T-helper 1 cell treated with Interleukin-12 subunit alpha and Interleukin-12 subunit beta and Interleukin-4 antibody, amounts not matched to agents 30 μg/mL and 1 μg/mL, for 36 hours (primary cell): ENCODE measurements around the gene ST8SIA6.
"Not testable (repeated sequence)": the region's sequence is repeated elsewhere in the genome, so short reads cannot be mapped to it uniquely, and the experiment has no call there.

ENCODE experiments used
- H3K27ac Mint-ChIP-seq: one replicate; pipeline ENCODE4 v1.8.0; 2021; ENCODE audit warnings: mild to moderate bottlenecking, mixed read lengths
- H3K27me3 Mint-ChIP-seq: one replicate; pipeline ENCODE4 v1.8.0; 2021; ENCODE audit warnings: low read depth, mixed read lengths
- H3K36me3 Mint-ChIP-seq: one replicate; pipeline ENCODE4 v1.8.0; 2021; ENCODE audit warnings: low read depth, mixed read lengths
- H3K4me1 Mint-ChIP-seq: one replicate; pipeline ENCODE4 v1.8.0; 2021; ENCODE audit warnings: low read depth, mixed read lengths
- H3K4me3 Mint-ChIP-seq: one replicate; pipeline ENCODE4 v1.8.0; 2021; ENCODE audit warnings: mild to moderate bottlenecking, moderate library complexity, mixed read lengths
- H3K9me3 Mint-ChIP-seq: one replicate; pipeline ENCODE4 v1.8.0; 2021; ENCODE audit warnings: mixed read lengths

The ST8SIA6 gene

DNA sequence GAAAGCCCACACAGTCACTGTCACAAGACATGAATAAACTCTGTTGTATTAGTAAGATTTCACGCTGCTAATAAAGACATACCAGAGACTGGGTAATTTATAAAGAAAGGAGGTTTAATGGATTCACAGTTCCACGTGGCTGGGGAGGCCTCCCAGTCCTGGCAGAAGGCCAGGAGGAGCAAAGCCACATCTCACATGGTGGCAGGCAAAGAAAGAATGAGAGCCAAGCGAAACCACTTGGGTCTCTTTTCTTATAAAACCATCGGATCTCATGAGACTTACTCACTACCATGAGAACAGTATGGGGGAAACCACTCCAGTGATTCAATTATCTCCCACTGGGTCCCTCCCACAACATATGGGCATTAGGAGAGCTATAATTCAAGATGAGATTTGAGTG is 110.2 kb downstream of the ST8SIA6 start:
- Mint-ChIP-seq H3K4me3 (no peak overlapping the region), H3K36me3 (no peaks in the 10 kb centered on the region), H3K27me3 (no peaks in the 10 kb centered on the region), H3K4me1 (no peaks in the 10 kb centered on the region), H3K27ac (no peak overlapping the region), H3K9me3 (peaks cover 9% of the 10 kb centered on the region)

DNA sequence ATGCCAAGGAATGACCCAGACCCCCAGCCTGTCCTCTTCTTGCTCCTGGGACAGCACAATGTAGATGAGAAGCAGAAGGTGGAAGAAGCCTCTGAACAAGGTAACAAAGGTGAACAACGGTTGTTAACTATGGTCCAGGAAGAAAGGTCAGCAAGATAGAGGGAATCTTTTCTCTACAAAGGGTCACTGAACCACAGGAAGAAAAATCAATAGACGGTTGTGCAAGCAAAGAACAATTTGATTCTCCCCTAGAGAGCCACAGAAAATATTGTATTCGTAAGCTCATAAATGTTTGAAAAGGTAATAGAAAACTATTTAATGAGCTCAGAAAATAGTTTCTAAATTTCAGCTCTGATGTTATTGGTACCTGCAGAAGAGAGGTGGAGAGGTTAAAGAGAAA is 111.3 kb downstream of the ST8SIA6 start:
- H3K4me1 Mint-ChIP-seq, result no peaks in the 10 kb centered on the region
- H3K27me3 Mint-ChIP-seq, result no peaks in the 10 kb centered on the region
- no peaks in the 10 kb centered on the region for H3K36me3 Mint-ChIP-seq
- H3K4me3 Mint-ChIP-seq, result no peak overlapping the region
- H3K9me3 Mint-ChIP-seq, result peaks cover 9% of the 10 kb centered on the region
- H3K27ac Mint-ChIP-seq, result no peak overlapping the region

GRCh38 chr10:17340144-17340829 is 114.1 kb downstream of the ST8SIA6 start:
- Mint-ChIP-seq H3K36me3 (no peaks in the 10 kb centered on the region), H3K4me3 (no peak overlapping the region), H3K27me3 (no peaks in the 10 kb centered on the region), H3K4me1 (no peaks in the 10 kb centered on the region), H3K9me3 (peaks cover 9% of the 10 kb centered on the region), H3K27ac (no peak overlapping the region)

DNA sequence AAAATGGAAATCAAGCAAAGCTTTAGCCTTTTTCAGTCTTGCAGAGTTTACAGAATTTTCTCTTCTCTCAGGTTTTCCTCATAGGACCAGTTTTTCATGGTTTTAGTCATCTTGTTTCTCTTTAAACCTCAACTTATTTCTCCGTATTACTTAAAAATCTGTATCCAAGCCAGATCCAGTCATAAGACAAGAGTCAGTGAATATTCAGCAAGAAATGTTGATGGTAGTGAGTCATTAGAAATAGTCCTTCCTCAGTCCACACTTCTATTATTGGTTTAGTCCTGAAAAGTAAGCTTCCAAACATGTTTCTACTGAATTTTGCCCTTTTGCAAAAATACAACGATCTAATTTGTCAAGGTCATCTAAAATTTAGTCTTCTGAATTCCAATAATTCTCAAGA is 119.3 kb downstream of the ST8SIA6 start:
- no peaks in the 10 kb centered on the region for H3K4me1 Mint-ChIP-seq
- H3K9me3 Mint-ChIP-seq, result peaks cover 3% of the 10 kb centered on the region

GRCh38 chr10:17330501-17330900 is 123.9 kb downstream of the ST8SIA6 start:
- no peaks in the 10 kb centered on the region for H3K4me1 Mint-ChIP-seq
- H3K9me3 Mint-ChIP-seq, result no peaks in the 10 kb centered on the region
- no peak overlapping the region for H3K27ac Mint-ChIP-seq

More for the DNA sequence above, 119.3 kb downstream of the ST8SIA6 start:
- Mint-ChIP-seq H3K27me3 (peaks cover 4% of the 10 kb centered on the region), H3K4me3 (no peak overlapping the region), H3K27ac (no peak overlapping the region), H3K36me3 (no peaks in the 10 kb centered on the region)

GRCh38 chr10:17326377-17326776 is 128.0 kb downstream of the ST8SIA6 start:
- H3K4me3 Mint-ChIP-seq, result no peak overlapping the region
- H3K27ac Mint-ChIP-seq, result no peak overlapping the region
- H3K9me3 Mint-ChIP-seq, result no peaks in the 10 kb centered on the region
- no peaks in the 10 kb centered on the region for H3K4me1 Mint-ChIP-seq
- H3K27me3 Mint-ChIP-seq, result no peaks in the 10 kb centered on the region
- H3K36me3 Mint-ChIP-seq, result no peaks in the 10 kb centered on the region

More at GRCh38 chr10:17330501-17330900, 123.9 kb downstream of the ST8SIA6 start:
- Mint-ChIP-seq H3K36me3 (no peaks in the 10 kb centered on the region), H3K27me3 (peaks cover 4% of the 10 kb centered on the region), H3K4me3 (no peak overlapping the region)

- not testable (repeated sequence) for H3K4me3 Mint-ChIP-seq, H3K9me3 Mint-ChIP-seq, H3K27me3 Mint-ChIP-seq, H3K4me1 Mint-ChIP-seq, H3K27ac Mint-ChIP-seq, H3K36me3 Mint-ChIP-seq
Measured at GRCh38 chr10:17321957-17322356, 132.4 kb downstream of the ST8SIA6 start.

DNA sequence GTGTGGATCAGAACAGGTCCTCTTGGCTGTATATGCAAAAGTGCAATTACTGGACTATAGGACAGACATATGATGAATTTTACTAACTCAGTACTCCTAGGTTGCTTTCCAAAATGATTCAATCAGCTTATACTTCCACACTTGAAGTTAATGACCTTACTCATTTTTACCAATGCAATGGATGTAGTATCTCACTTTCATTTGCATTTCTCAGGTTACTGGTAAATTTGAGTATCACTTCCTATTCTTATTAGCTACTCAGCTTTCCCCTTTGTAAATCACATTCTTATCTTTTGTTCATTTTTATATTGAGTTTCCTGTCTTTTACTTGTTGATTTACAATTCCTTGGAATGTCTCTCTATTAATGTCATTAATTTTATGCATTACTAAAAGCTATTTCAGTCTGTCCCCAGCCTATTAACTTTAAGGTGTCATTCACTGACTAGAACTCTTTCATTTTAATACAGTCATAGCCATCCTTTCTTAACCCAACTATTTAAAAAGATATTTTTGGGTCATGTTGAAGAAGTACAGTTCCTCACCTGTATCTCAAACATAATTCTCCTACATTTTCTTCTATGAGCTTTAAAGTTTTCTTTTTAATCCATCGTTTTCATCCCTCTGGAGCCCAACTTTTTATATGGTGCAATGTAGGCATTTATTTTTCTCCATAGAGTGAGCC is 137.8 kb downstream of the ST8SIA6 start:
- H3K27ac Mint-ChIP-seq, result no peak overlapping the region
- H3K4me3 Mint-ChIP-seq, result no peak overlapping the region
- H3K36me3 Mint-ChIP-seq, result no peaks in the 10 kb centered on the region
- no peaks in the 10 kb centered on the region for H3K9me3 Mint-ChIP-seq
- H3K27me3 Mint-ChIP-seq, result peaks cover 17% of the 10 kb centered on the region
- no peaks in the 10 kb centered on the region for H3K4me1 Mint-ChIP-seq

- H3K4me3 Mint-ChIP-seq, result no peak overlapping the region
- no peaks in the 10 kb centered on the region for H3K4me1 Mint-ChIP-seq
- no peak overlapping the region for H3K27ac Mint-ChIP-seq
- no peaks in the 10 kb centered on the region for H3K9me3 Mint-ChIP-seq
- no peaks in the 10 kb centered on the region for H3K36me3 Mint-ChIP-seq
- H3K27me3 Mint-ChIP-seq, result peaks cover 28% of the 10 kb centered on the region
Measured at GRCh38 chr10:17309435-17309834, 145.0 kb downstream of the ST8SIA6 start.

DNA sequence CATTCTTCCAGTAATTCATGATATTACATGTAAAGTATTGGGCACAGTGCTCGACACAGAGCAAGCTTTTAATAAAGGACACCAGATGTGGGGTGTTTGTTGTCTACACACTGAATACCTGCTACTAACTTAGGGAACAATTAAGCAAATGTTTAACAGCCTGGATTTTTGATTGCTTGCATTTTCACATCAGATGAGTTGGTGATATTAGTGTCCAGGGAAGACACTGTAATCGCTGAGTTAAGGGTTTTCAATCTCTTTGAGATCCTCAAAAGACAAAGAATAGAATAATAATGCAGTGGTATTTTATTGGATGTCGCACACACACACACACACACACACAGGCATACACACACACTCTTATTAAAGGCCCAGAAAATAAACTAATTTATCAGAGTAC is 147.3 kb downstream of the ST8SIA6 start:
- H3K9me3 Mint-ChIP-seq, result no peaks in the 10 kb centered on the region
- peaks cover 19% of the 10 kb centered on the region for H3K27me3 Mint-ChIP-seq
- no peaks in the 10 kb centered on the region for H3K4me1 Mint-ChIP-seq
- H3K36me3 Mint-ChIP-seq, result no peaks in the 10 kb centered on the region
- H3K27ac Mint-ChIP-seq, result no peak overlapping the region
- H3K4me3 Mint-ChIP-seq, result no peak overlapping the region

GRCh38 chr10:17292375-17292774 is 162.0 kb downstream of the ST8SIA6 start:
- H3K4me1 Mint-ChIP-seq, result peaks cover 3% of the 10 kb centered on the region
- no peak overlapping the region for H3K27ac Mint-ChIP-seq
- H3K36me3 Mint-ChIP-seq, result no peaks in the 10 kb centered on the region
- peaks cover 12% of the 10 kb centered on the region for H3K27me3 Mint-ChIP-seq
- H3K4me3 Mint-ChIP-seq, result no peak overlapping the region
- no peaks in the 10 kb centered on the region for H3K9me3 Mint-ChIP-seq

DNA sequence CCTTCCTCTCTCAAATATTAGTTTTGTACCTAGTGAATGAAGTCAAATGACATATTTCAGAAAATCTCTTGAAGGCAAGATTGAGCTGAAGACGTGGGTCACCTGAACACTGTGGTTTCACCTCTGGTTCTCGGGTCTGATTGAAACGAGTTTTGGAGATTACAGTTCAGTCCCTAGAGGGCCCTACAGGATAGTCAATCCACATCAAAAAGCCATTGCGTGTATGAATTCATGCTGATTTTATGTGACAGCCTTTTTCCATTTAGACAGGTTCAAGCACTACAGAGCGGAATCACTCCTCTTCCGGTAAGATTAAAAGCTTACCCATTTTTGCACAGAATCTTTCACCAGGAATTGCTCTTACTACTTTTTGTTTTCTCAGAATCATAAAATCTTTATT is 164.2 kb downstream of the ST8SIA6 start:
- Mint-ChIP-seq H3K4me1 (peaks cover 3% of the 10 kb centered on the region), H3K4me3 (no peak overlapping the region), H3K36me3 (no peaks in the 10 kb centered on the region), H3K9me3 (no peaks in the 10 kb centered on the region), H3K27me3 (peaks cover 12% of the 10 kb centered on the region), H3K27ac (no peak overlapping the region)

DNA sequence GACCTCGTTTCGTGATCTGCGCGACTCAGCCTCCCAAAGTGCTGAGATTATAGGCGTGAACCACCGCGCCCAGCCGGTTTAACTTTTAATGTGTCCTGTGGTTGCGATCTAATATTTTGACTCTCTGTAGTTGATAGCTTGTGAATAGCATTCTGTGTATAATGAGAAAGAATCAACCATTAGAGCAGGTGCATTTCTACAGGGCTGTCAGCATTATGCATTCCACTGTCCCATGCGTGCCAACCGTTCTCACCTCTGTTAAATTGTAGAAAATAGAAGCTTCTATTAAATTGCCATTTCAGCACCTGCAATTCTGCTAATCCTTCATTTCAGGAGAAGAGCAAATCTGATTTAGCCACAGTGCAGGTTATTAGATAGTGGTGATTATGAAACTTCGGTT is 164.6 kb downstream of the ST8SIA6 start:
- Mint-ChIP-seq H3K4me3 (no peak overlapping the region), H3K9me3 (no peaks in the 10 kb centered on the region), H3K36me3 (no peaks in the 10 kb centered on the region), H3K27me3 (peaks cover 12% of the 10 kb centered on the region), H3K4me1 (peaks cover 3% of the 10 kb centered on the region), H3K27ac (no peak overlapping the region)

- Mint-ChIP-seq H3K27me3 (peaks cover 12% of the 10 kb centered on the region), H3K36me3 (no peaks in the 10 kb centered on the region), H3K27ac (no peak overlapping the region), H3K4me1 (peaks cover 3% of the 10 kb centered on the region), H3K4me3 (no peak overlapping the region), H3K9me3 (peaks cover 3% of the 10 kb centered on the region)
Measured at GRCh38 chr10:17286562-17287550, 167.5 kb downstream of the ST8SIA6 start.
